K562 (cell line): ENCODE data around the gene PTH2. TPM values are rescaled to one million over a fixed set of nuclear protein-coding genes. Genes with fewer than 3 reads are reported as not detected.

Experiments
- ATF6 ChIP-seq: sonication (generic); formaldehyde crosslinking; IDR thresholded peaks from 2 replicates; pipeline ENCODE4 v1.4.0; 2020; ENCODE audit warnings: mild to moderate bottlenecking, missing genetic modification reagents
- HCFC1 ChIP-seq: IDR thresholded peaks from 2 replicates; pipeline ENCODE4 v1.6.1; 2012; ENCODE audit warnings: low read depth, low read length, improper control_type of control experiment
- HDAC1 ChIP-seq, 2 experiments: fragments of 450-650 bp; IDR thresholded peaks; 2 replicates each; pipeline ENCODE4 v1.6.1; 2016 to 2017; ENCODE audit warnings: inconsistent platforms in 1 of 2, mild to moderate bottlenecking in 1 of 2, moderate library complexity in 1 of 2
- L3MBTL2 ChIP-seq: fragments of 450-650 bp; IDR thresholded peaks from 2 replicates; pipeline ENCODE4 v1.6.1; 2016; ENCODE audit warnings: mild to moderate bottlenecking, moderate library complexity
- MAX ChIP-seq: sonication (generic); formaldehyde crosslinking; IDR thresholded peaks from 2 replicates; pipeline ENCODE4 v1.9.0; 2022; ENCODE audit warnings: mild to moderate bottlenecking, missing genetic modification reagents
- NRF1 ChIP-seq, 2 experiments: fragments of 450-650 bp; IDR thresholded peaks in 1 of 2; conservative IDR thresholded peaks in 1 of 2; 2 replicates each; pipeline ENCODE4 v1.6.1; 2014; ENCODE audit warnings: mild to moderate bottlenecking in 2 of 2
- PHTF2 ChIP-seq: fragments of 250-450 bp; sonication (Bioruptor Pico); IDR thresholded peaks from 2 replicates; pipeline ENCODE4 v1.5.0; 2021; ENCODE audit warnings: mild to moderate bottlenecking
- POLR2G ChIP-seq: fragments of 200-400 bp; formaldehyde crosslinking; IDR thresholded peaks from 2 replicates; pipeline ENCODE4 v1.6.1; 2017; ENCODE audit warnings: low read depth, mild to moderate bottlenecking, antibody characterized with exemption, low read length, moderate library complexity
- RBBP5 ChIP-seq: fragments of 200-600 bp; sonication (generic); IDR thresholded peaks from 2 replicates; pipeline ENCODE4 v1.6.1; 2012; ENCODE audit warnings: borderline replicate concordance, mild to moderate bottlenecking, low read length, control low read depth, inconsistent platforms; ENCODE audit not compliant: insufficient read depth, poor library complexity, severe bottlenecking
- SMC3 ChIP-seq: conservative IDR thresholded peaks from 2 replicates; pipeline ENCODE4 v1.6.1; 2011; ENCODE audit warnings: low read depth, low read length, improper control_type of control experiment; ENCODE audit not compliant: insufficient read depth
- USF2 ChIP-seq: sonication (generic); formaldehyde crosslinking; IDR thresholded peaks from 2 replicates; pipeline ENCODE4 v1.5.0; 2020; ENCODE audit warnings: missing genetic modification reagents
- ZBTB33 ChIP-seq: sonication (generic); formaldehyde crosslinking; IDR thresholded peaks from 2 replicates; pipeline ENCODE4 v1.8.1; 2023; ENCODE audit warnings: mild to moderate bottlenecking, missing genetic modification reagents
- polyA plus RNA-seq, 8 experiments: library from polyadenylated mRNA; depleted of rRNA in 4 of 8; stranded (reverse) in 5 of 8; unstranded in 3 of 8; fragments of >200 nt; fragmentation: Nextera tagmentation in 2 of 8; fragmentation: Illumina TruSeq in 1 of 8; extraction: Ambion mirVana in 2 of 8; extraction: Trizol in 1 of 8; gene quantifications; 2 replicates each; pipeline versions ENCODE4 v1.2.1 to v1.2.3, GENCODE V29; 2011 to 2014; ENCODE audit warnings: inconsistent platforms in 1 of 8, missing spikeins in 1 of 8
- total RNA-seq, 7 experiments: library from RNA; depleted of rRNA in 6 of 7; stranded (reverse); fragments of >200 nt in 6 of 7; fragmentation: Illumina TruSeq in 2 of 7; extraction: Trizol in 2 of 7; gene quantifications; 2 replicates each; pipeline versions ENCODE4 v1.2.1 to v1.2.3, GENCODE V29; 2011 to 2021; ENCODE audit warnings: low replicate concordance in 1 of 7
- TF ChIP-seq, protein P1 (sequence below): fragments of 250-450 bp; sonication (Bioruptor Pico); IDR thresholded peaks from 2 replicates; pipeline ENCODE4 v1.4.0; 2020
- TF ChIP-seq, protein P2 (sequence below), 2 experiments: fragments of 450-650 bp in 1 of 2; sonication (generic) in 1 of 2; formaldehyde crosslinking in 1 of 2; IDR thresholded peaks in 1 of 2; conservative IDR thresholded peaks in 1 of 2; 2 replicates each; pipeline versions ENCODE4 v1.6.1 to v1.8.1; 2016 to 2023; ENCODE audit warnings: mild to moderate bottlenecking in 2 of 2, moderate library complexity in 2 of 2, inconsistent platforms in 1 of 2, missing genetic modification reagents in 1 of 2

The PTH2 gene
- total and polyA plus RNA-seq, 9 of the 15 experiments (the other 6 are each of a cell fraction or from before 2014, with no cell fraction given) = 1.3 TPM; not detected in 8

- TF ChIP-seq PHTF2 (CRISPR knock-in tag) = no peak
- TF ChIP-seq USF2 = peak; percentile 56; the same call in 1 of the 2 replicates
- no peak for TF ChIP-seq HCFC1
- peak; percentile 56; the same call in 1 of the 2 replicates for TF ChIP-seq ZBTB33 (CRISPR knock-in tag)
- peak; percentile 24 for TF ChIP-seq RBBP5
- TF ChIP-seq HDAC1 (IDR thresholded peaks at IDR 0.05) = 0 out of 4 replicates have a peak, but pooled peaks of 1 of the 2 experiments have one; percentile 14
- TF ChIP-seq, protein P1, sequence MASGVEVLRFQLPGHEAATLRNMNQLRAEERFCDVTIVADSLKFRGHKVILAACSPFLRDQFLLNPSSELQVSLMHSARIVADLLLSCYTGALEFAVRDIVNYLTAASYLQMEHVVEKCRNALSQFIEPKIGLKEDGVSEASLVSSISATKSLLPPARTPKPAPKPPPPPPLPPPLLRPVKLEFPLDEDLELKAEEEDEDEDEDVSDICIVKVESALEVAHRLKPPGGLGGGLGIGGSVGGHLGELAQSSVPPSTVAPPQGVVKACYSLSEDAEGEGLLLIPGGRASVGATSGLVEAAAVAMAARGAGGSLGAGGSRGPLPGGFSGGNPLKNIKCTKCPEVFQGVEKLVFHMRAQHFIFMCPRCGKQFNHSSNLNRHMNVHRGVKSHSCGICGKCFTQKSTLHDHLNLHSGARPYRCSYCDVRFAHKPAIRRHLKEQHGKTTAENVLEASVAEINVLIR (CRISPR knock-in tag) = 0 out of 2 replicates have a peak, but pooled peaks have one; percentile 45
- peak; percentile 80 for TF ChIP-seq MAX (CRISPR knock-in tag)
- TF ChIP-seq ATF6 (CRISPR knock-in tag) = no peak
- peak; percentile 12 to 46; a peak in 2 of 4 replicates for TF ChIP-seq NRF1 (conservative IDR thresholded peaks at IDR 0.05 in 1 of 2, IDR thresholded peaks at IDR 0.05 in 1 of 2)
- TF ChIP-seq L3MBTL2 = peak; percentile 83; the same call in 1 of the 2 replicates
- peak; percentile 20; the same call in 1 of the 2 replicates for TF ChIP-seq POLR2G
- 0 out of 2 replicates have a peak, but pooled peaks have one; percentile 4 for TF ChIP-seq SMC3
- TF ChIP-seq, protein P2, sequence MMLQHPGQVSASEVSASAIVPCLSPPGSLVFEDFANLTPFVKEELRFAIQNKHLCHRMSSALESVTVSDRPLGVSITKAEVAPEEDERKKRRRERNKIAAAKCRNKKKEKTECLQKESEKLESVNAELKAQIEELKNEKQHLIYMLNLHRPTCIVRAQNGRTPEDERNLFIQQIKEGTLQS (IDR thresholded peaks at IDR 0.05) = peak; percentile 95
- TF ChIP-seq, protein P2 (CRISPR knock-in tag; conservative IDR thresholded peaks at IDR 0.05) = no peak
These were observed 13.3 kb upstream of the PTH2 start (continued) for GRCh38 chr19:49436381-49437017.
